Stomach smooth muscle (tissue), 2 donors: ENCODE results near the gene TRAF3.
"Not testable (repeated sequence)": the region's sequence is repeated elsewhere in the genome, so short reads cannot be mapped to it uniquely, and the experiment has no call there.

Experiments
- H3K27ac ChIP-seq: one replicate; pipeline ENCODE4 v1.7.0; 2013; ENCODE audit warnings: mild to moderate bottlenecking, low read length, inconsistent platforms
- H3K27me3 ChIP-seq, 2 donors: one replicate each; pipeline ENCODE4 v1.7.0; 2013; ENCODE audit warnings: low read length in 2 of 2; ENCODE audit not compliant: insufficient read depth in 2 of 2, control insufficient read depth in 1 of 2
- H3K36me3 ChIP-seq, 2 donors: one replicate each; pipeline ENCODE4 v1.7.0; 2013; ENCODE audit warnings: low read length in 2 of 2; ENCODE audit not compliant: control insufficient read depth in 2 of 2, insufficient read depth in 2 of 2
- H3K4me1 ChIP-seq: one replicate; pipeline ENCODE4 v1.7.0; 2013; ENCODE audit warnings: low read length; ENCODE audit not compliant: control insufficient read depth, insufficient read depth
- H3K4me3 ChIP-seq, 2 donors: one replicate each; pipeline ENCODE4 v1.7.0; 2013; ENCODE audit warnings: low read length in 2 of 2
- H3K9ac ChIP-seq, 2 donors: one replicate each; pipeline ENCODE4 v1.7.0; 2013; ENCODE audit warnings: low read length in 2 of 2, mild to moderate bottlenecking in 1 of 2
- H3K9me3 ChIP-seq, 2 donors: one replicate each; pipeline ENCODE4 v1.7.0; 2013; ENCODE audit warnings: low read length in 2 of 2; ENCODE audit not compliant: control insufficient read depth in 2 of 2
- donor health status: healthy.
- donor health status: Pancreatic carcinoma.

The TRAF3 gene

GRCh38 chr14:102883089-102883541 lies 105.9 kb downstream of the TRAF3 start:
- Histone ChIP-seq H3K36me3 (peaks cover 0 to 7% of the 10 kb centered on the region in 2 donors), H3K4me3 (no peak overlapping the region), H3K9ac (no peak overlapping the region), H3K4me1 (no peaks in the 10 kb centered on the region), H3K27me3 (no peaks in the 10 kb centered on the region), H3K9me3 (no peaks in the 10 kb centered on the region), H3K27ac (no peak overlapping the region)

GRCh38 chr14:102883554-102883953 lies 106.3 kb downstream of the TRAF3 start:
- no peaks in the 10 kb centered on the region for H3K27me3 ChIP-seq

GRCh38 chr14:102885737-102886447 lies 108.6 kb downstream of the TRAF3 start:
- no peak overlapping the region for H3K4me3 ChIP-seq
- peaks cover 3 to 15% of the 10 kb centered on the region in 2 donors for H3K36me3 ChIP-seq
- H3K9ac ChIP-seq, result no peak overlapping the region

More at GRCh38 chr14:102883554-102883953, 106.3 kb downstream of the TRAF3 start:
- Histone ChIP-seq H3K36me3 (peaks cover 0 to 8% of the 10 kb centered on the region in 2 donors), H3K9ac (no peak overlapping the region), H3K4me3 (no peak overlapping the region), H3K9me3 (no peaks in the 10 kb centered on the region), H3K4me1 (no peaks in the 10 kb centered on the region), H3K27ac (no peak overlapping the region)

GRCh38 chr14:102888748-102889147 lies 111.5 kb downstream of the TRAF3 start:
- H3K27ac ChIP-seq, result no peak overlapping the region
- no peak overlapping the region for H3K9ac ChIP-seq
- no peaks in the 10 kb centered on the region for H3K27me3 ChIP-seq
- peaks cover 7% of the 10 kb centered on the region for H3K4me1 ChIP-seq
- H3K4me3 ChIP-seq, result no peak overlapping the region
- H3K36me3 ChIP-seq, result peaks cover 3 to 15% of the 10 kb centered on the region in 2 donors
- H3K9me3 ChIP-seq, result no peaks in the 10 kb centered on the region

More at GRCh38 chr14:102885737-102886447, 108.6 kb downstream of the TRAF3 start:
- H3K9me3 ChIP-seq, result no peaks in the 10 kb centered on the region
- H3K4me1 ChIP-seq, result no peaks in the 10 kb centered on the region
- H3K27ac ChIP-seq, result no peak overlapping the region
- no peaks in the 10 kb centered on the region for H3K27me3 ChIP-seq

- peaks cover 3 to 15% of the 10 kb centered on the region in 2 donors for H3K36me3 ChIP-seq
- H3K4me3 ChIP-seq, result no peak overlapping the region
- no peaks in the 10 kb centered on the region for H3K9me3 ChIP-seq
- H3K9ac ChIP-seq, result no peak overlapping the region
- no peak overlapping the region for H3K27ac ChIP-seq
- H3K4me1 ChIP-seq, result peaks cover 8% of the 10 kb centered on the region
- no peaks in the 10 kb centered on the region for H3K27me3 ChIP-seq
These were observed 112.4 kb downstream of the TRAF3 start for GRCh38 chr14:102889615-102890014.

GRCh38 chr14:102891111-102891510 lies 113.9 kb downstream of the TRAF3 start:
- H3K27ac ChIP-seq, result no peak overlapping the region
- H3K4me1 ChIP-seq, result peaks cover 8% of the 10 kb centered on the region
- no peak overlapping the region for H3K9ac ChIP-seq
- H3K36me3 ChIP-seq, result peaks cover 3 to 11% of the 10 kb centered on the region in 2 donors
- H3K9me3 ChIP-seq, result no peaks in the 10 kb centered on the region
- H3K27me3 ChIP-seq, result no peaks in the 10 kb centered on the region
- no peak overlapping the region for H3K4me3 ChIP-seq

GRCh38 chr14:102891556-102891955 lies 114.3 kb downstream of the TRAF3 start:
- Histone ChIP-seq H3K36me3 (peaks cover 3 to 11% of the 10 kb centered on the region in 2 donors), H3K27ac (no peak overlapping the region)

GRCh38 chr14:102892651-102893050 lies 115.4 kb downstream of the TRAF3 start:
- H3K36me3 ChIP-seq, result peaks cover 3 to 11% of the 10 kb centered on the region in 2 donors
- no peaks in the 10 kb centered on the region for H3K27me3 ChIP-seq
- no peak overlapping the region for H3K27ac ChIP-seq
- H3K4me3 ChIP-seq, result no peak overlapping the region
- H3K9me3 ChIP-seq, result no peaks in the 10 kb centered on the region
- peaks cover 8% of the 10 kb centered on the region for H3K4me1 ChIP-seq
- H3K9ac ChIP-seq, result no peak overlapping the region

More at GRCh38 chr14:102891556-102891955, 114.3 kb downstream of the TRAF3 start:
- H3K4me3 ChIP-seq, result no peak overlapping the region
- H3K9ac ChIP-seq, result no peak overlapping the region
- H3K4me1 ChIP-seq, result peaks cover 8% of the 10 kb centered on the region
- no peaks in the 10 kb centered on the region for H3K9me3 ChIP-seq
- no peaks in the 10 kb centered on the region for H3K27me3 ChIP-seq

GRCh38 chr14:102893452-102893851 lies 116.2 kb downstream of the TRAF3 start:
- Histone ChIP-seq H3K27me3 (no peaks in the 10 kb centered on the region), H3K9me3 (no peaks in the 10 kb centered on the region), H3K9ac (no peak overlapping the region), H3K36me3 (peaks cover 5 to 7% of the 10 kb centered on the region in 2 donors), H3K27ac (peak overlapping the region; percentile 18), H3K4me3 (peak overlapping the region; percentile 1 to 29), H3K4me1 (peaks cover 8% of the 10 kb centered on the region)

GRCh38 chr14:102896735-102897134 lies 119.5 kb downstream of the TRAF3 start:
- not testable (repeated sequence) for H3K27ac ChIP-seq, H3K9me3 ChIP-seq, H3K36me3 ChIP-seq, H3K9ac ChIP-seq, H3K4me3 ChIP-seq, H3K27me3 ChIP-seq, H3K4me1 ChIP-seq
